RWPE2 (cell line): ENCODE measurements around the gene RFX6.

Source experiments
- ATAC-seq: fragments of 200-7000 bp; cut with Tn5 transposase; 3 replicates; pipeline ENCODE4 v1.9.1; 2021; ENCODE audit warnings: low read depth
- DNase-seq: peaks from one replicate; pipeline ENCODE4 v3.0.0-alpha.2; 2020; ENCODE audit warnings: low spot score
- H3K27ac ChIP-seq: fragments of 450-650 bp; 2 replicates; pipeline ENCODE4 v1.5.1; 2017; ENCODE audit warnings: mild to moderate bottlenecking; ENCODE audit not compliant: poor library complexity, severe bottlenecking
- H3K27me3 ChIP-seq: fragments of 250-450 bp; sonication (Bioruptor Pico); 2 replicates; pipeline ENCODE4 v1.5.1; 2021; ENCODE audit warnings: mild to moderate bottlenecking, moderate library complexity; ENCODE audit not compliant: insufficient read depth, poor library complexity, severe bottlenecking
- H3K36me3 ChIP-seq: fragments of 250-450 bp; sonication (Bioruptor Pico); 2 replicates; pipeline ENCODE4 v1.5.1; 2020; ENCODE audit warnings: low read depth, mild to moderate bottlenecking, moderate library complexity
- H3K4me1 ChIP-seq: fragments of 250-450 bp; sonication (Bioruptor Pico); 2 replicates; pipeline ENCODE4 v1.5.1; 2021; ENCODE audit warnings: mild to moderate bottlenecking, moderate library complexity; ENCODE audit not compliant: insufficient read depth, poor library complexity, severe bottlenecking
- H3K4me3 ChIP-seq: fragments of 250-450 bp; sonication (Bioruptor Pico); 2 replicates; pipeline ENCODE4 v1.5.1; 2021; ENCODE audit warnings: mild to moderate bottlenecking, moderate library complexity; ENCODE audit not compliant: severe bottlenecking
- H3K9me3 ChIP-seq: fragments of 250-450 bp; sonication (Bioruptor Pico); 2 replicates; pipeline ENCODE4 v1.5.1; 2021; ENCODE audit warnings: mild to moderate bottlenecking, moderate library complexity; ENCODE audit not compliant: severe bottlenecking
- CTCF ChIP-seq: fragments of 450-650 bp; IDR thresholded peaks from one replicate; pipeline ENCODE4 v1.5.1; 2017; ENCODE audit warnings: mild to moderate bottlenecking, moderate library complexity; ENCODE audit not compliant: poor library complexity, severe bottlenecking

The RFX6 gene

GRCh38 chr6:116881236-116881635 lies 4.2 kb downstream of the RFX6 start:
- ATAC-seq = no peak
- no peaks in the 10 kb centered on the region for H3K36me3 ChIP-seq
- H3K9me3 ChIP-seq = no peaks in the 10 kb centered on the region
- H3K4me1 ChIP-seq = no peaks in the 10 kb centered on the region
- DNase-seq = no peak
- TF ChIP-seq CTCF = peak; percentile 17
- H3K27ac ChIP-seq = no peak overlapping the region
- H3K27me3 ChIP-seq = peaks cover 39% of the 10 kb centered on the region
- H3K4me3 ChIP-seq = no peak overlapping the region

- no peak overlapping the region for H3K4me3 ChIP-seq
- TF ChIP-seq CTCF = no peak
- peaks cover 24% of the 10 kb centered on the region for H3K27me3 ChIP-seq
- no peaks in the 10 kb centered on the region for H3K36me3 ChIP-seq
- ATAC-seq (no peak), DNase-seq (no peak)
- H3K27ac ChIP-seq = no peak overlapping the region
- H3K4me1 ChIP-seq = no peaks in the 10 kb centered on the region
- H3K9me3 ChIP-seq = no peaks in the 10 kb centered on the region
These were observed 6.0 kb downstream of the RFX6 start for GRCh38 chr6:116883005-116883404.

GRCh38 chr6:116884530-116884929 lies 7.5 kb downstream of the RFX6 start:
- H3K4me1 ChIP-seq = no peaks in the 10 kb centered on the region
- no peaks in the 10 kb centered on the region for H3K36me3 ChIP-seq
- H3K9me3 ChIP-seq = no peaks in the 10 kb centered on the region
- ATAC-seq (no peak), DNase-seq (no peak)
- H3K27ac ChIP-seq = no peak overlapping the region
- TF ChIP-seq CTCF = no peak
- no peak overlapping the region for H3K4me3 ChIP-seq
- peaks cover 8% of the 10 kb centered on the region for H3K27me3 ChIP-seq

- Histone ChIP-seq H3K36me3 (no peaks in the 10 kb centered on the region), H3K27me3 (no peaks in the 10 kb centered on the region), H3K4me1 (no peaks in the 10 kb centered on the region), H3K9me3 (no peaks in the 10 kb centered on the region), H3K27ac (no peak overlapping the region), H3K4me3 (no peak overlapping the region)
- ATAC-seq (no peak), DNase-seq (no peak)
- no peak for TF ChIP-seq CTCF
These were observed 10.1 kb downstream of the RFX6 start for GRCh38 chr6:116887168-116887567.

- no peak for DNase-seq
- Histone ChIP-seq H3K9me3 (no peaks in the 10 kb centered on the region), H3K4me1 (no peaks in the 10 kb centered on the region), H3K36me3 (no peaks in the 10 kb centered on the region), H3K27ac (no peak overlapping the region), H3K27me3 (no peaks in the 10 kb centered on the region), H3K4me3 (no peak overlapping the region)
- ATAC-seq = no peak
- TF ChIP-seq CTCF = no peak
These were observed 10.9 kb downstream of the RFX6 start for GRCh38 chr6:116887894-116888293.
